Measurements from ENCODE around the gene UBE4B.
"Not testable (repeated sequence)": the region's sequence is repeated elsewhere in the genome, so short reads cannot be mapped to it uniquely, and the experiment has no call there.

The UBE4B gene

DNA sequence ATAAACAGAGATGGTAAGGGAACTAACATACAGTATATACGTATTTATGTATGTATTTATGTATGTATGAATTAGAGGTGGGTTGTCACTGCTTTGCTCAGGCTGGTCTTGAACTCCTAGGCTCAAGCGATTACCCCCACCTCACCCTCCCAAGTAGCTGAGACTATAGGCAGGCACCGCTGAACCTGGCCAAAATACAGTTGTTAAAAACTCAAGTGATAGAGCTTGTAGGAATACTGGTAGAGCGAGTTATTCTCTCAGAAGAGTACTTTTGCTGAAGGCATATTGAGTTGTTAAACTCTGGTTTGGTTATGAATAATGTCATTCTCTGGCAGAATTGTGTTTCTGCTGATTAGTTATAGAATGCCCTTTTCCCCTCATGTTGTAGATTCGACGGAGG, 38.9 kb downstream of the UBE4B start:
- Histone ChIP-seq H3K9me3 (ENCODE audit: control insufficient read depth in 2 of 2, low read length in 2 of 2) (no peaks in the 10 kb centered on the region), H3K27ac (ENCODE audit: low read length) (no peak overlapping the region), H3K36me3 (ENCODE audit: control insufficient read depth in 2 of 2, insufficient read depth in 2 of 2, low read length in 2 of 2) (no peaks in the 10 kb centered on the region), H3K9ac (ENCODE audit: low read length in 2 of 2) (no peak overlapping the region), H3K27me3 (ENCODE audit: control insufficient read depth in 1 of 2, insufficient read depth in 2 of 2, low read length in 2 of 2) (no peaks in the 10 kb centered on the region), H3K4me3 (ENCODE audit: low read length in 2 of 2) (no peak overlapping the region), H3K4me1 (ENCODE audit: control insufficient read depth, insufficient read depth, low read length) (peaks cover 27% of the 10 kb centered on the region)

DNA sequence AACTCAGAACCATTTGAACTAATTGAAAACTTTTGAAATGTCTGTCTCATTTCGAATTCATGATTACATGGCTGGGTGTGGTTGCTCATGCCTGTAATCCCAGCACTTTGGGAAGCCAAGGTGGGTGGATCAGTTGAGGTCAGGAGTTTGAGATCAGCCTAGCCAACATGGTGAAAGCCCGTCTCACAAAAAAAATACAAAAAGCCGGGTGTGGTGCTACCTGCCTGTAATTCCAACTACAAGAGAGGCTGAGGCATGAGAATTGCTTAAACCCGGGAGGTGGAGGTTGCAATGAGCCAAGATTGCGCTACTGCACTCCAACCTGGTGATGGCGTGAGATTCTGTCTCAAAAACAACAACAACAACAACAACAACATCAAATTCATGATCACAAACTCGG, 40.6 kb downstream of the UBE4B start:
- not testable (repeated sequence) for H3K36me3 ChIP-seq (ENCODE audit: control insufficient read depth in 2 of 2, insufficient read depth in 2 of 2, low read length in 2 of 2); H3K27me3 ChIP-seq (ENCODE audit: control insufficient read depth in 1 of 2, insufficient read depth in 2 of 2, low read length in 2 of 2); H3K4me3 ChIP-seq (ENCODE audit: low read length in 2 of 2); H3K9me3 ChIP-seq (ENCODE audit: control insufficient read depth in 2 of 2, low read length in 2 of 2); H3K27ac ChIP-seq (ENCODE audit: low read length); H3K9ac ChIP-seq (ENCODE audit: low read length in 2 of 2)
- H3K4me1 ChIP-seq (ENCODE audit: control insufficient read depth, insufficient read depth, low read length), result peaks cover 24% of the 10 kb centered on the region

- peak overlapping the region in 1 of 2 donors; percentile 15 for H3K4me3 ChIP-seq (ENCODE audit: low read length in 2 of 2)
- H3K27ac ChIP-seq (ENCODE audit: low read length), result peak overlapping the region; percentile 69
- no peaks in the 10 kb centered on the region for H3K9me3 ChIP-seq (ENCODE audit: control insufficient read depth in 2 of 2, low read length in 2 of 2)
- H3K9ac ChIP-seq (ENCODE audit: low read length in 2 of 2), result no peak overlapping the region
- peaks cover 19% of the 10 kb centered on the region for H3K4me1 ChIP-seq (ENCODE audit: control insufficient read depth, insufficient read depth, low read length)
- no peaks in the 10 kb centered on the region for H3K36me3 ChIP-seq (ENCODE audit: control insufficient read depth in 2 of 2, insufficient read depth in 2 of 2, low read length in 2 of 2)
- H3K27me3 ChIP-seq (ENCODE audit: control insufficient read depth in 1 of 2, insufficient read depth in 2 of 2, low read length in 2 of 2), result no peaks in the 10 kb centered on the region
Measured at GRCh38 chr1:10074059-10074851, 41.5 kb downstream of the UBE4B start.

GRCh38 chr1:10074852-10075730, 42.3 kb downstream of the UBE4B start:
- Histone ChIP-seq H3K4me3 (ENCODE audit: low read length in 2 of 2) (peak overlapping the region in 1 of 2 donors; percentile 20), H3K27me3 (ENCODE audit: control insufficient read depth in 1 of 2, insufficient read depth in 2 of 2, low read length in 2 of 2) (no peaks in the 10 kb centered on the region), H3K4me1 (ENCODE audit: control insufficient read depth, insufficient read depth, low read length) (peaks cover 19% of the 10 kb centered on the region), H3K36me3 (ENCODE audit: control insufficient read depth in 2 of 2, insufficient read depth in 2 of 2, low read length in 2 of 2) (no peaks in the 10 kb centered on the region), H3K9ac (ENCODE audit: low read length in 2 of 2) (no peak overlapping the region), H3K27ac (ENCODE audit: low read length) (peak overlapping the region; percentile 69), H3K9me3 (ENCODE audit: control insufficient read depth in 2 of 2, low read length in 2 of 2) (no peaks in the 10 kb centered on the region)

DNA sequence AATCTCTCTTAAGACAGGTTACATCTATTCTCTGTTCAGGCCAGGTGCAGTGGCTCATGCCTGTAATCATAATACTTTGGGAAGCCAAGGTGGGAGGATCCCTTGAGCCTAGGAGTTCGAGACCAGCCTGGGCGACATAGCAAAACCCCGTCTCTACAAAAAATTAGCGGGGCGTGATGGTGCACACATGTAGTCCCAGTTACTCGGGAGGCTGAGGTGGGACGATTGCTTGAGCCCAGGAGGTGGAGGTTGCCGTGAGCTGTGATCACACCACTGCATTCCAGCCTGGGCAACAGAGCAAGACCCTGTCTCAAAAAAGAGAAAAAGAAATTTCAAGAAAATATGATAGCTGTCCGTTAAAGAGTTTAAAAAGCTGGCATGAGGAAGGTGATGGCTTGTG, 43.0 kb downstream of the UBE4B start:
- Histone ChIP-seq H3K27me3 (ENCODE audit: control insufficient read depth in 1 of 2, insufficient read depth in 2 of 2, low read length in 2 of 2) (no peaks in the 10 kb centered on the region), H3K27ac (ENCODE audit: low read length) (peak overlapping the region; percentile 69)

DNA sequence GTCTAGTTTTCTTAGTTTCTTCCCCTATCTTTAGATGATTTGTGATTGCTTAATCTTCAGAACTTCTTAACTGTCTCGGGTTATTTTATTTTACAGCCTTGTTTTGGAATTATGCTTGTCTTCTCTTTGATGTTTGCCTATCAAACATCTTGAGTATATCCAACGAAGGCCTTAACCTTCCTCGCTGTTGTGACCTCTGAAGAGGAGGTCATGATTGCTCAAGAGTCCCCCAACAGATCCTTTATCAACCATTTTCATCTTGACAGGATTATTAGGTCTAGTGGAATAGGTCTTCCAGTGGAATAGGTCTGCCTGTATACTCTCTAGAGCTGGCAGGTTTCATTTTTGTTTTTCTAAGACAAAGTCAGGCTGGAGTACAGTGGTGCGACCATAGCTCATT, 45.7 kb downstream of the UBE4B start:
- Histone ChIP-seq H3K9ac (ENCODE audit: low read length in 2 of 2) (no peak overlapping the region), H3K27ac (ENCODE audit: low read length) (no peak overlapping the region)

More for the DNA sequence above, 43.0 kb downstream of the UBE4B start:
- Histone ChIP-seq H3K4me3 (ENCODE audit: low read length in 2 of 2) (no peak overlapping the region), H3K4me1 (ENCODE audit: control insufficient read depth, insufficient read depth, low read length) (peaks cover 19% of the 10 kb centered on the region), H3K9me3 (ENCODE audit: control insufficient read depth in 2 of 2, low read length in 2 of 2) (no peaks in the 10 kb centered on the region), H3K9ac (ENCODE audit: low read length in 2 of 2) (no peak overlapping the region), H3K36me3 (ENCODE audit: control insufficient read depth in 2 of 2, insufficient read depth in 2 of 2, low read length in 2 of 2) (no peaks in the 10 kb centered on the region)

DNA sequence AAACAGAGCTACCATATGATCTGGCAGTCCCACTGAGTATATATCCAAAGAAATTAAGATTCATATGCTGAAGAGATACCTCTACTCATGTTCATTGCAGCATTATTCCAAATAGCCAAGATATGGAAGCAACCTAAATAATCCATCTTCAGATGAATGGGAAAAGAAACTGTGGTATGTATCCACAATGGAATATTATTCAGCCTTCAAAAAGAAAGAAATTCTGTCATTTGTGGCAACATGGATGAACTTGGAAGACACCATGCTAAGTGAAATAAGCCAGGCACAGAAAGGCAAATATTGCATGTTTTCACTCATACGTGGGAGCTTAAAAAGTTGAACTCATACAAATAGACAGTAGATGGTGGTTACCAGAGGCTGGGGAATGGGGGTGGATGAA, 47.8 kb downstream of the UBE4B start:
- Histone ChIP-seq H3K9me3 (ENCODE audit: control insufficient read depth in 2 of 2, low read length in 2 of 2) (no peaks in the 10 kb centered on the region), H3K27ac (ENCODE audit: low read length) (no peak overlapping the region), H3K9ac (ENCODE audit: low read length in 2 of 2) (no peak overlapping the region), H3K4me1 (ENCODE audit: control insufficient read depth, insufficient read depth, low read length) (peaks cover 2% of the 10 kb centered on the region), H3K4me3 (ENCODE audit: low read length in 2 of 2) (no peak overlapping the region), H3K36me3 (ENCODE audit: control insufficient read depth in 2 of 2, insufficient read depth in 2 of 2, low read length in 2 of 2) (no peaks in the 10 kb centered on the region), H3K27me3 (ENCODE audit: control insufficient read depth in 1 of 2, insufficient read depth in 2 of 2, low read length in 2 of 2) (no peaks in the 10 kb centered on the region)

More for the DNA sequence above, 45.7 kb downstream of the UBE4B start:
- Histone ChIP-seq H3K4me1 (ENCODE audit: control insufficient read depth, insufficient read depth, low read length) (peaks cover 19% of the 10 kb centered on the region), H3K36me3 (ENCODE audit: control insufficient read depth in 2 of 2, insufficient read depth in 2 of 2, low read length in 2 of 2) (no peaks in the 10 kb centered on the region), H3K9me3 (ENCODE audit: control insufficient read depth in 2 of 2, low read length in 2 of 2) (no peaks in the 10 kb centered on the region), H3K4me3 (ENCODE audit: low read length in 2 of 2) (no peak overlapping the region), H3K27me3 (ENCODE audit: control insufficient read depth in 1 of 2, insufficient read depth in 2 of 2, low read length in 2 of 2) (no peaks in the 10 kb centered on the region)

GRCh38 chr1:10082785-10083479, 50.2 kb downstream of the UBE4B start:
- H3K9me3 ChIP-seq (ENCODE audit: control insufficient read depth in 2 of 2, low read length in 2 of 2), result no peaks in the 10 kb centered on the region
- H3K4me1 ChIP-seq (ENCODE audit: control insufficient read depth, insufficient read depth, low read length), result no peaks in the 10 kb centered on the region
- no peak overlapping the region for H3K4me3 ChIP-seq (ENCODE audit: low read length in 2 of 2)
- no peaks in the 10 kb centered on the region for H3K36me3 ChIP-seq (ENCODE audit: control insufficient read depth in 2 of 2, insufficient read depth in 2 of 2, low read length in 2 of 2)
- H3K27ac ChIP-seq (ENCODE audit: low read length), result no peak overlapping the region
- H3K9ac ChIP-seq (ENCODE audit: low read length in 2 of 2), result no peak overlapping the region
- H3K27me3 ChIP-seq (ENCODE audit: control insufficient read depth in 1 of 2, insufficient read depth in 2 of 2, low read length in 2 of 2), result no peaks in the 10 kb centered on the region

DNA sequence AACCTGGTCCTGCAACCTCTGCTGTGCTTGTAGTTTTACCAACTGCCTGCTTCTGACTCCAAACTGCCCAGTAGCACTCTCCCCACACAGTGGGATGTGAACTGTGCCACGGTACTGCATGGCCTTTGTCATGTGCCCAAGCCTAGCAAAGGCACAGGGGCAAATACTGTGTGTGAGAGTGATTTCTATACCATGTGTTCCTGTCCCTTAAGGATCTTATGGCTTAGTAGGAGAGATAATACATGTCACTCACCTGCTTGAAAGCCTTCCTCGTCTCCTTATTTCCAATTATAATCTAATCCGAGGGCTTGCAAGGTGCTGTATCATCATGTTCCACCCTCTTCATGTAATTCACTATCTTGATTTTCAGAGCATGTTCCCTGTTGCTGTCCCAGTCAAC, 51.3 kb downstream of the UBE4B start:
- no peaks in the 10 kb centered on the region for H3K9me3 ChIP-seq (ENCODE audit: control insufficient read depth in 2 of 2, low read length in 2 of 2)
- no peak overlapping the region for H3K4me3 ChIP-seq (ENCODE audit: low read length in 2 of 2)
- no peak overlapping the region for H3K9ac ChIP-seq (ENCODE audit: low read length in 2 of 2)
- no peaks in the 10 kb centered on the region for H3K4me1 ChIP-seq (ENCODE audit: control insufficient read depth, insufficient read depth, low read length)
- H3K27me3 ChIP-seq (ENCODE audit: control insufficient read depth in 1 of 2, insufficient read depth in 2 of 2, low read length in 2 of 2), result no peaks in the 10 kb centered on the region
- no peaks in the 10 kb centered on the region for H3K36me3 ChIP-seq (ENCODE audit: control insufficient read depth in 2 of 2, insufficient read depth in 2 of 2, low read length in 2 of 2)
- H3K27ac ChIP-seq (ENCODE audit: low read length), result no peak overlapping the region

- H3K27me3 ChIP-seq (ENCODE audit: control insufficient read depth in 1 of 2, insufficient read depth in 2 of 2, low read length in 2 of 2), result no peaks in the 10 kb centered on the region
- no peak overlapping the region for H3K4me3 ChIP-seq (ENCODE audit: low read length in 2 of 2)
- H3K9me3 ChIP-seq (ENCODE audit: control insufficient read depth in 2 of 2, low read length in 2 of 2), result no peaks in the 10 kb centered on the region
- H3K4me1 ChIP-seq (ENCODE audit: control insufficient read depth, insufficient read depth, low read length), result no peaks in the 10 kb centered on the region
- H3K9ac ChIP-seq (ENCODE audit: low read length in 2 of 2), result no peak overlapping the region
- H3K36me3 ChIP-seq (ENCODE audit: control insufficient read depth in 2 of 2, insufficient read depth in 2 of 2, low read length in 2 of 2), result no peaks in the 10 kb centered on the region
- H3K27ac ChIP-seq (ENCODE audit: low read length), result no peak overlapping the region
Measured at GRCh38 chr1:10085076-10085475, 52.3 kb downstream of the UBE4B start.
